OCI-LY3 (cell line): ENCODE data around the gene CNTN3.

ENCODE experiments used
- CTCF ChIP-seq: fragments of 200-600, 300-600 bp; sonication (generic); IDR thresholded peaks from 2 replicates; pipeline ENCODE4 v1.5.1; 2014; ENCODE audit warnings: antibody characterized with exemption, low read length, low read depth
- EZH2phosphoT487 ChIP-seq: fragments of 200-600 bp; shearing (Covaris generic); IDR thresholded peaks from 2 replicates; pipeline ENCODE4 v1.6.1; 2018; ENCODE audit warnings: antibody characterized with exemption, mixed run types, low read depth

GRCh38 chr3:74614107-74614967 lies at the start of gene CNTN3:
- no peak for TF ChIP-seq EZH2phosphoT487
- no peak for TF ChIP-seq CTCF
